Measurements from ENCODE around the gene ORM1.
"Not testable (repeated sequence)": the region's sequence is repeated elsewhere in the genome, so short reads cannot be mapped to it uniquely, and the experiment has no call there.

The ORM1 gene

DNA sequence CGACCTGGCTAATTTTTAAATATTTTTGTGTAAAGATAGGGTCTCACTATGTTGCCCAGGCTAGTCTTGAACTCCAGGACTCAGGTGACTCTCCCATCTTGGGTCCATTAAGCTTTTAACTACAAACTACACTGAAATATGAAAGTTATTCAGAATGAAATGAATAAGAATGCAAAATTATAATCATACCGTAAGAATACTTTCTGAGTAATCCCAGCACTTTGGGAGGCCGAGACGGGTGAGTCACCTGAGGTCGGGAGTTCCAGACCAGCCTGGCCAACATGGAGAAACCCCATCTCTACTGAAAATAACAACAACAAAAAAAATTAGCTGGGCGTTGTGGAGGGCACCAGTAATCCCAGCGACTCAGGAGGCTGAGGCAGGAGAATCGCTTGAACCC is 1.1 kb upstream of the ORM1 start:
- Histone ChIP-seq H3K4me1 (no peaks in the 10 kb centered on the region), H3K9me3 (no peaks in the 10 kb centered on the region), H3K27ac (no peak overlapping the region), H3K36me3 (no peaks in the 10 kb centered on the region), H3K27me3 (peaks cover 0 to 11% of the 10 kb centered on the region in 2 donors), H3K4me3 (no peak overlapping the region)
- intact Hi-C loops (cut with DNase I; ENCODE audit: low total_unique reads), result no loop called here
- TF ChIP-seq, protein P1, sequence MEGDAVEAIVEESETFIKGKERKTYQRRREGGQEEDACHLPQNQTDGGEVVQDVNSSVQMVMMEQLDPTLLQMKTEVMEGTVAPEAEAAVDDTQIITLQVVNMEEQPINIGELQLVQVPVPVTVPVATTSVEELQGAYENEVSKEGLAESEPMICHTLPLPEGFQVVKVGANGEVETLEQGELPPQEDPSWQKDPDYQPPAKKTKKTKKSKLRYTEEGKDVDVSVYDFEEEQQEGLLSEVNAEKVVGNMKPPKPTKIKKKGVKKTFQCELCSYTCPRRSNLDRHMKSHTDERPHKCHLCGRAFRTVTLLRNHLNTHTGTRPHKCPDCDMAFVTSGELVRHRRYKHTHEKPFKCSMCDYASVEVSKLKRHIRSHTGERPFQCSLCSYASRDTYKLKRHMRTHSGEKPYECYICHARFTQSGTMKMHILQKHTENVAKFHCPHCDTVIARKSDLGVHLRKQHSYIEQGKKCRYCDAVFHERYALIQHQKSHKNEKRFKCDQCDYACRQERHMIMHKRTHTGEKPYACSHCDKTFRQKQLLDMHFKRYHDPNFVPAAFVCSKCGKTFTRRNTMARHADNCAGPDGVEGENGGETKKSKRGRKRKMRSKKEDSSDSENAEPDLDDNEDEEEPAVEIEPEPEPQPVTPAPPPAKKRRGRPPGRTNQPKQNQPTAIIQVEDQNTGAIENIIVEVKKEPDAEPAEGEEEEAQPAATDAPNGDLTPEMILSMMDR (IDR thresholded peaks at IDR 0.05), result no peak
- peak in 1 of 2 donors; percentile 15 for DNase-seq

DNA sequence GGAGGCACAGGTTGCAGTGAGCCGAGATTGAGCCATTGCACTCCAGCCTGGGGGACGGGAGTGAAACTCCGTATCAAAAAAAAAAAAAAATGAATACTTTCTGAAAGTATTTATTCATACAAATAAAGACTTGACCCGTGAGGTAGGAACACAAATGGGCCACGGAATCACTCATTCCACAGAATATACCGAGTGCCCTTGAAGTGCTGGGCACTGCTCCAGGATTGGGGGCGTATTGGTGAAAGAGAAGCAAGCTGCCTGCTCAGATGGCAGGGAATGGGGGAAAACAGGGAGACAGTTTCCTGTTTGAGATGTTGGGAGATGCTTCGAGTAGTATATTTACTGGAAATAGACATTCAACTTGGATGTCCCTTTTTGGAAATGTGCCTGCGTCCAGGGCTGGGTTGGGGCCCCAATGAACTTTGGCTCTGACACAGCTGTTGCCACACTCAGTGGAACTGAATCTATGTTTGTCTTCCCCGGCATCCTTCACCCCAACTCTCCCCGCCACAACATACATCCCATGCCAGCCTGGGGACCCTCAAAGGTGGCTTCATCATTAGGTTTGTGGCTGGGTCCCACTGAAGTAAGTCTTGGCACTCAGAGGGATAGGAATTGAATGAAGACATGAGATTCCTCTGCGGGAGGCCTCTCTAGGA is 609 bp upstream of the ORM1 start:
- peak in 1 of 2 donors; percentile 34 for DNase-seq
- H3K4me1 ChIP-seq; H3K36me3 ChIP-seq; H3K4me3 ChIP-seq; intact Hi-C loops (cut with DNase I; ENCODE audit: low total_unique reads); H3K27ac ChIP-seq; H3K9me3 ChIP-seq: not testable (repeated sequence)
- peaks cover 0 to 11% of the 10 kb centered on the region in 2 donors for H3K27me3 ChIP-seq

DNA sequence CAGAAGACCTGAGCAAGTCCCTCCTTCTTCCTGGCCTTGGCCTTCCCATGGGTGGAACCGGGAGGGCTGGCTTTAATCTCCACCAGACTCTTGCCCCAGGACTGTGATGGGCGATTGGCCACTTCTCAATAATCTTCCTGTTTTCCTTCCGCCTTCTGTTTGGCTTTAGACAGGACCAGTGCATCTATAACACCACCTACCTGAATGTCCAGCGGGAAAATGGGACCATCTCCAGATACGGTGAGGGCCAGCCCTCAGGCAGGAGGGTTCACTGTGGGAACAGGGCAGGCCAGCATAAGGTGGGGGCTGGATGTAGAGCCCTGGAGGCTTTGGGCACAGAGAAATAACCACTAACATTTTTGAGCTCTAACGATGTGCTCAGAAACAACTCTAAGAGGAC is 951 bp downstream of the ORM1 start:
- H3K36me3 ChIP-seq; H3K27ac ChIP-seq; DNase-seq; H3K4me3 ChIP-seq; H3K4me1 ChIP-seq; intact Hi-C loops (cut with DNase I; ENCODE audit: low total_unique reads); H3K9me3 ChIP-seq: not testable (repeated sequence)
- H3K27me3 ChIP-seq, result peaks cover 0 to 23% of the 10 kb centered on the region in 2 donors

DNA sequence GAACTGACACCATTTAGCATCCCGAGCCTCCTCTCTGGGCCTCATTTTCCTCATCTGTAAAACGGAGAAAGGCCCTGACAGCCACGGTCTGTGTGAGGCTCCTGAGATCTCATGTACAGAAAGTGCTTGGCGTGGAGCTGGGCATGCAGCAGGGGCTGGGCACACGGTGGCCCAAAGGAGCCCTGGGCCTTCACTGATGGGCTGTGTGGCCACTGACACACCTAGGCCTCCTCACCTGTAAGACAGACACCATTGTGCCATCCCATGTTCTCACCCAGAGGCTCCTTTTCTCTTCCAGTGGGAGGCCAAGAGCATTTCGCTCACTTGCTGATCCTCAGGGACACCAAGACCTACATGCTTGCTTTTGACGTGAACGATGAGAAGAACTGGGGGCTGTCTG is 1.6 kb downstream of the ORM1 start:
- no peaks in the 10 kb centered on the region for H3K4me1 ChIP-seq
- DNase-seq, result no peak
- TF ChIP-seq, protein P1 (IDR thresholded peaks at IDR 0.05), result no peak
- H3K9me3 ChIP-seq, result no peaks in the 10 kb centered on the region
- no peak overlapping the region for H3K4me3 ChIP-seq
- H3K27ac ChIP-seq, result no peak overlapping the region
- intact Hi-C loops (cut with DNase I; ENCODE audit: low total_unique reads), result no loop called here
- no peaks in the 10 kb centered on the region for H3K36me3 ChIP-seq
- peaks cover 0 to 22% of the 10 kb centered on the region in 2 donors for H3K27me3 ChIP-seq

DNA sequence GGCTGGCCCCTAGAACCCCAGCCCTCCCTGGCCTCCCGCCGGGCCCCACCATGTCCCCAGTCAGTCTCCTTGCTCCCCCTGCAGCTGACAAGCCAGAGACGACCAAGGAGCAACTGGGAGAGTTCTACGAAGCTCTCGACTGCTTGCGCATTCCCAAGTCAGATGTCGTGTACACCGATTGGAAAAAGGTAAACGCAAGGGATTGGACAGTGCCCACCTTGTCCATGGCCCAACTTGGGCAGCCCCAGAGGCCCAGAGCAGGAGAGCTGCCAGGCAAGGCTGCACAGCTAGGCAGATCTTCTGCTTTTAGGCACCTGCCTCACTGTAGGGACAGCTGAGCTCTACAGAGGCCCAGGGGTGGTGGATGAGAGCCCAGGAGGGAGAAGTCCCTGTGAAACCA is 2.1 kb downstream of the ORM1 start:
- H3K4me1 ChIP-seq; H3K4me3 ChIP-seq; intact Hi-C loops (cut with DNase I; ENCODE audit: low total_unique reads); DNase-seq; H3K36me3 ChIP-seq; H3K9me3 ChIP-seq; H3K27ac ChIP-seq: not testable (repeated sequence)
- H3K27me3 ChIP-seq, result peaks cover 0 to 18% of the 10 kb centered on the region in 2 donors

DNA sequence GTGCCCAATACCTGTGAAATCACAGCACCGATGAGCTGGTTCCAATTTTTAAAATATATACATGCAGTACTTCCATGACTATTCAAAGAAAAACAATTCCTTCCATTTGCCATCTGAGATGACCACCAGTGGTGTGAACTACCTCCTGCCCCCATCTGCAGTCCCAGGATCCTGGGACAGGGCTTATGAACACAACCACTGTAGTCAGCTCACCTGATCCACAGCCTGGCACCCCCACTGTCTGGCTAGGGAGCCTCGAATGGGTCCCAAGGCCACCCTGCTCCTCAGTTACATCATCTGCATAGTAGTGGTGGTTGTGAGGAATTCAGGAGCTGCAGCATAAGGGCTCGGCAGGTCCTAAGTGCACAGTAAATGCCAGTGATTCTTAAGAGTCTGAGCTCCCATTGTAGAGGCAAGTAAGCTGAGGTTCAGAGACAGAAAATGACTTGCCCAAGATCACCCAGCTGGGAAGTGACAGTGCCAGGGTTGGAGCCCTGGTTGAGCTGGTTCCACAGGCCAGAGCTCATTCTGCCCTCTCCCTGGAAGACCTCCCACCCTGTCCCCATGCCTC is 2.9 kb downstream of the ORM1 start:
- intact Hi-C loops (cut with DNase I; ENCODE audit: low total_unique reads); H3K4me1 ChIP-seq; H3K27ac ChIP-seq; H3K4me3 ChIP-seq; DNase-seq; H3K9me3 ChIP-seq; H3K36me3 ChIP-seq: not testable (repeated sequence)
- H3K27me3 ChIP-seq, result peaks cover 0 to 15% of the 10 kb centered on the region in 2 donors

DNA sequence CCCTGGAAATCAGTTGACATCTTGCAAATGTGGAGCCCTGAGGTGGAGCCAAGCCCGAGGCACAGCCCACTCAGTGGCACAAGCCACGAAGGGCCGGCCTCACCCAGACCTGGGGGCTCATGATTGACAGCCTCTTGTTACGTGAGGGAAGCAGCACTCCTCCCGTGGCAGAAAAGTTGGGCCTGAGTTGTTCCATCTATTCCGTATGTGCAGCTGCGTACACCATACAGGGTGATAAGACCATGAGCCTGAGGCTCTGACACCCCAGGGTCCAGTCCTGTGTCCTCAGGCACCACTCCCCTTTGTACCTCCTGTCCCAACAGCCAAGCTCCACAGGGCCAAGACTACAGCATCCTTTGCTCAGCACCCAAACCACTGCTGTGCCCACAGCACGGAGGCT is 4.9 kb downstream of the ORM1 start:
- H3K9me3 ChIP-seq, result no peaks in the 10 kb centered on the region
- H3K27me3 ChIP-seq, result peaks cover 0 to 15% of the 10 kb centered on the region in 2 donors
- H3K4me1 ChIP-seq, result no peaks in the 10 kb centered on the region
- no peak overlapping the region for H3K4me3 ChIP-seq
- TF ChIP-seq, protein P1 (IDR thresholded peaks at IDR 0.05), result no peak
- DNase-seq, result no peak
- intact Hi-C loops (cut with DNase I; ENCODE audit: low total_unique reads), result no loop called here
- H3K36me3 ChIP-seq, result no peaks in the 10 kb centered on the region
- no peak overlapping the region for H3K27ac ChIP-seq

DNA sequence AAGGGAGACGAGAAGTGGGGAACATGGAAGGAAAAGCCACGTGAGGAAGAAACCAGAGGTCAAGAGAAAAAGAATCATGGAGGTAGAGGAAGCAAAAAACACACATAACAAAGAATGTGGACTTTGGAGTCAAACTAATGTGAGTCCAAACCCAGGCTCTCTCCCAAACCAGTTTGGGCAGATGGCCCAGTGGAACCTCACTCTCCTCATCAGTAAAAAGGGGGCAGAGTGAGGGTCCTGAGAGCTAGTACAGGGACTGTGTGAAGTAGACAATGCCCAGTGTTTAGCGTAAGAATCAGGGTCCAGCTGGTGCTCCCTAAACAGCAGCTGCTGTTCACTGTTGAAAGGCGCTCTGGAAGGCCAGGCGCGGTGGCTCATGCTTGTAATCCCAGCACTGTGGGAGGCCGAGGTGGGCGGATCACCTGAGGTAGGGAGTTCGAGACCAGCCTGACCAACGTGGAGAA is 5.5 kb downstream of the ORM1 start:
- intact Hi-C loops (cut with DNase I; ENCODE audit: low total_unique reads); H3K27ac ChIP-seq; H3K4me3 ChIP-seq; H3K9me3 ChIP-seq; H3K4me1 ChIP-seq; DNase-seq; H3K36me3 ChIP-seq: not testable (repeated sequence)
- H3K27me3 ChIP-seq, result peaks cover 0 to 15% of the 10 kb centered on the region in 2 donors

DNA sequence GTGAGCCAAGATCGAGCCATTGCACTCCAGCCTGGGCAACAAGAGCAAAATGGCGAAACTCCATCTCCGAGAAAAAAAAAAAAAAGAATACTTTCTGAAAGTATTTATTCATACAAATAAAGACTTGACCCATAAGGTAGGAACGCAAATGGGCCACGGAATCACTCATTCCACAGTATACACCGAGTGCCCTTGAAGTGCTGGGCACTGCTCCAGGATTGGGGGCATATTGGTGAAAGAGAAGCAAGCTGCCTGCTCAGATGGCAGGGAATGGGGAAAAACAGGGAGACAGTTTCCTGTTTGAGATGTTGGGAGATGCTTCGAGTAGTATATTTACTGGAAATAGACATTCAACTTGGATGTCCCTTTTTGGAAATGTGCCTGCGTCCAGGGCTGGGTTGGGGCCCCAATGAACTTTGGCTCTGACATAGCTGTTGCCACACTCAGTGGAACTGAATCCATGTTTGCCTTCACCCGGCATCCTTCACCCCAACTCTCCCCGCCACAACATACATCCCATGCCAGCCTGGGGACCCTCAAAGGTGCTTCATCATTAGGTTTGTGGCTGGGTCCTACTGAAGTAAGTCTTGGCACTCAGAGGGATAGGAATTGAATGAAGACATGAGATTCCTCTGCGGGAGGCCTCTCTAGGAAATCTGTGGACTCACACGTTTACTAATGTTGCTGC is 6.2 kb downstream of the ORM1 start:
- H3K4me3 ChIP-seq; H3K9me3 ChIP-seq; intact Hi-C loops (cut with DNase I; ENCODE audit: low total_unique reads); H3K4me1 ChIP-seq; H3K27ac ChIP-seq; H3K36me3 ChIP-seq: not testable (repeated sequence)
- H3K27me3 ChIP-seq, result peaks cover 0 to 12% of the 10 kb centered on the region in 2 donors
- DNase-seq, result peak in 1 of 2 donors; percentile 28

DNA sequence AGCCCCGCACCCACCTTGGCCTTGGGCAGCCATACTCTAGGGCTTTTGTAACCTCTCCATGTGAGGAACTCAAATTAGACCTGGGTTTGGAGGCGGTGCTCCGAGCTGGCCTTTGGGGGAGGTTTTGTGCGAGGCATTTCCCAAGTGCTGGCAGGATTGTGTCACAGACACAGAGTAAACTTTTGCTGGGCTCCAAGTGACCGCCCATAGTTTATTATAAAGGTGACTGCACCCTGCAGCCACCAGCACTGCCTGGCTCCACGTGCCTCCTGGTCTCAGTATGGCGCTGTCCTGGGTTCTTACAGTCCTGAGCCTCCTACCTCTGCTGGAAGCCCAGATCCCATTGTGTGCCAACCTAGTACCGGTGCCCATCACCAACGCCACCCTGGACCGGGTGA is 6.7 kb downstream of the ORM1 start, which contains the start of gene ORM2:
Gene ORM2 (plus strand): TSS at position 245 of the 398 bp plus-strand sequence. CDS start 36 bp downstream, at position 281.
- intact Hi-C loops (cut with DNase I; ENCODE audit: low total_unique reads); DNase-seq; H3K9me3 ChIP-seq; H3K4me3 ChIP-seq; H3K4me1 ChIP-seq; H3K36me3 ChIP-seq; H3K27ac ChIP-seq: not testable (repeated sequence)
- peaks cover 0 to 12% of the 10 kb centered on the region in 2 donors for H3K27me3 ChIP-seq

Data from tibial artery (tissue), 4 donors.